Thyroid gland (tissue), 4 donors: ENCODE results near the gene PKNOX2.

Experiments used
- POLR2A ChIP-seq, 2 donors: fragments of 450-650 bp; IDR thresholded peaks; one replicate each; pipeline ENCODE4 v1.6.1; 2017; ENCODE audit warnings: antibody characterized with exemption in 2 of 2, mild to moderate bottlenecking in 2 of 2, moderate library complexity in 1 of 2
- TF ChIP-seq, protein P1 (sequence below), 6 experiments: fragments of 200-600 bp in 3 of 6; fragments of 450-650 bp in 3 of 6; sonication (generic) in 3 of 6; IDR thresholded peaks; one replicate each; pipeline ENCODE4 v1.5.1; 2016 to 2019; ENCODE audit warnings: antibody characterized with exemption in 6 of 6, mild to moderate bottlenecking in 2 of 6, inconsistent platforms in 1 of 6, moderate library complexity in 1 of 6

DNA sequence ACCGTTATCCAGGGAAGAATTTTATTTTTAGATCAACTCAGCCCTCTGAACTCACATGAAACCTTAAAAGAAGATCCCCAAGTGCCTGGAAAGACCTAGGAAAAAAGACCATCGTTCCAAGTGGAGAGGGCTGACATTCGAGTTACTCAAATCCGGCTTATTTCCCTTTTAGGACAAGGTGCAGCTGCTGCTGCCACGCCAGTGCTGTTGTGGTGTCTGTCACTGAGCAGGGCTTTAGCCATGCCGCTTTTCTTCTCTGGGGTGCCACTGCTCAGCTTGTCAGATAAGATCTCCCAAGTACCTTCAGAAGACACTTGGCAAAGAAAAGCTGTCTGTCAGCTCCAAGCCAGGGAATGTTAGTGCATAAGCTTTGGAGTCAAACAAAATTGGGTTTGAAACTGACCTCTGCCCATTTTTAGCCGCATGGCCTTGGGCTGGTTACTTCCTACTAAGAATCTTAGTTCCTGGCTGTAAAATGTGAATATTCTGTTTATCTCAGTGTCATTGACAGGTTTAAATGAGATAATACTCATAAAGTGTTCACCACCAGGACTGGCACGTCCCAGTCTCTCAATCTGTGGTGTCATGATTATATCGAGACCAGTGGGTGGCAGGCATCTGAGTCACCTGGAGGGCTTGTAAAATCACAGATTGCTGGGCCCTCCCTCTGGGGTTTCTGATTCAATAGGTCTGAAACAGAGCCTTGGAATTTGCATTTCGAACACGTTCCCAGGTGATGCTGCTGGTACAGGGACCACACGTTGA, 117.5 kb downstream of the PKNOX2 start:
- no peak for TF ChIP-seq POLR2A (IDR thresholded peaks at IDR 0.05)
- TF ChIP-seq, protein P1, sequence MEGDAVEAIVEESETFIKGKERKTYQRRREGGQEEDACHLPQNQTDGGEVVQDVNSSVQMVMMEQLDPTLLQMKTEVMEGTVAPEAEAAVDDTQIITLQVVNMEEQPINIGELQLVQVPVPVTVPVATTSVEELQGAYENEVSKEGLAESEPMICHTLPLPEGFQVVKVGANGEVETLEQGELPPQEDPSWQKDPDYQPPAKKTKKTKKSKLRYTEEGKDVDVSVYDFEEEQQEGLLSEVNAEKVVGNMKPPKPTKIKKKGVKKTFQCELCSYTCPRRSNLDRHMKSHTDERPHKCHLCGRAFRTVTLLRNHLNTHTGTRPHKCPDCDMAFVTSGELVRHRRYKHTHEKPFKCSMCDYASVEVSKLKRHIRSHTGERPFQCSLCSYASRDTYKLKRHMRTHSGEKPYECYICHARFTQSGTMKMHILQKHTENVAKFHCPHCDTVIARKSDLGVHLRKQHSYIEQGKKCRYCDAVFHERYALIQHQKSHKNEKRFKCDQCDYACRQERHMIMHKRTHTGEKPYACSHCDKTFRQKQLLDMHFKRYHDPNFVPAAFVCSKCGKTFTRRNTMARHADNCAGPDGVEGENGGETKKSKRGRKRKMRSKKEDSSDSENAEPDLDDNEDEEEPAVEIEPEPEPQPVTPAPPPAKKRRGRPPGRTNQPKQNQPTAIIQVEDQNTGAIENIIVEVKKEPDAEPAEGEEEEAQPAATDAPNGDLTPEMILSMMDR (IDR thresholded peaks at IDR 0.05): no peak
